ENCODE results near the gene SEMA6B. TPM values are rescaled to one million over a fixed set of nuclear protein-coding genes. Genes with fewer than 3 reads are reported as not detected.
A peak's percentile ranks its signal among the peaks of the same experiment; 100 is the strongest.

The SEMA6B gene
- total and polyA plus RNA-seq, 2 experiments from 2014 or later = 0.50 to 3.2 TPM

- no peak overlapping the region for H3K4me3 ChIP-seq
Measured at GRCh38 chr19:4541114-4541805, 18.2 kb downstream of the SEMA6B start.

GRCh38 chr19:4539693-4540581 lies 19.5 kb downstream of the SEMA6B start, which contains the start of gene LRG1:
Gene LRG1 (minus strand): TSS chr19:4540036. CDS start chr19:4540013, 23 bp downstream.
- Histone ChIP-seq H3K9me3 (ENCODE audit: low read depth) (no peaks in the 10 kb centered on the region), H3K9me2 (replicated peaks; ENCODE audit: insufficient read depth) (no peaks in the 10 kb centered on the region), H3K4me1 (ENCODE audit: insufficient read depth) (no peaks in the 10 kb centered on the region), H3K36me3 (replicated peaks; ENCODE audit: insufficient read depth, low read depth) (no peaks in the 10 kb centered on the region), H3K4me2 (peak within 1 kb of the TSS; percentile 42), H4K20me1 (ENCODE audit: insufficient read depth, poor library complexity, severe bottlenecking) (no peaks in the 10 kb centered on the region), H2AFZ (peak within 1 kb of the TSS; percentile 46), H3K27me3 (no peaks in the 10 kb centered on the region), H3K4me3 (no peak within 1 kb of the TSS), H3K27ac (peak within 1 kb of the TSS; percentile 30), H3K79me2 (no peaks in the 10 kb centered on the region)
- 73% methylated on average over 14 of the region's 14 CpGs for WGBS (ENCODE audit: low lambda C conversion rate, missing lambda C conversion rate)
- TF ChIP-seq EZH2 (IDR thresholded peaks at IDR 0.05; ENCODE audit: borderline replicate concordance) = no peak
- TF ChIP-seq EZH2phosphoT487 (IDR thresholded peaks at IDR 0.05; ENCODE audit: low read depth, severe bottlenecking, unreplicated experiment) = no peak
- TF ChIP-seq CTCF (IDR thresholded peaks at IDR 0.05; ENCODE audit: poor library complexity) = no peak
- peak; percentile 73 for DNase-seq (ENCODE audit: low spot score)

More at GRCh38 chr19:4541114-4541805, 18.2 kb downstream of the SEMA6B start:
- no peaks in the 10 kb centered on the region for H3K79me2 ChIP-seq
- no peaks in the 10 kb centered on the region for H3K9me2 ChIP-seq (replicated peaks; ENCODE audit: insufficient read depth)
- H2AFZ ChIP-seq = no peak overlapping the region
- H3K27ac ChIP-seq = no peak overlapping the region
- no peaks in the 10 kb centered on the region for H3K9me3 ChIP-seq (ENCODE audit: low read depth)
- H3K36me3 ChIP-seq (replicated peaks; ENCODE audit: insufficient read depth, low read depth) = no peaks in the 10 kb centered on the region
- no peak for DNase-seq (ENCODE audit: low spot score)
- H3K27me3 ChIP-seq = no peaks in the 10 kb centered on the region
- no peak for TF ChIP-seq CTCF (IDR thresholded peaks at IDR 0.05; ENCODE audit: poor library complexity)
- no peak for TF ChIP-seq EZH2 (IDR thresholded peaks at IDR 0.05; ENCODE audit: borderline replicate concordance)
- TF ChIP-seq EZH2phosphoT487 (IDR thresholded peaks at IDR 0.05; ENCODE audit: low read depth, severe bottlenecking, unreplicated experiment) = no peak
- H3K4me1 ChIP-seq (ENCODE audit: insufficient read depth) = no peaks in the 10 kb centered on the region
- no peaks in the 10 kb centered on the region for H4K20me1 ChIP-seq (ENCODE audit: insufficient read depth, poor library complexity, severe bottlenecking)
- no peak overlapping the region for H3K4me2 ChIP-seq
- 85% methylated on average over 12 of the region's 12 CpGs for WGBS (ENCODE audit: low lambda C conversion rate, missing lambda C conversion rate)

GRCh38 chr19:4539169-4539692 lies 20.3 kb downstream of the SEMA6B start:
- WGBS (ENCODE audit: low lambda C conversion rate, missing lambda C conversion rate) = 85% methylated on average over 3 of the region's 3 CpGs
- Histone ChIP-seq H3K27ac (no peak overlapping the region), H3K79me2 (no peaks in the 10 kb centered on the region)

More at GRCh38 chr19:4539169-4539692, 20.3 kb downstream of the SEMA6B start:
- peak overlapping the region; percentile 42 for H3K4me2 ChIP-seq
- no peaks in the 10 kb centered on the region for H3K36me3 ChIP-seq (replicated peaks; ENCODE audit: insufficient read depth, low read depth)
- H4K20me1 ChIP-seq (ENCODE audit: insufficient read depth, poor library complexity, severe bottlenecking) = no peaks in the 10 kb centered on the region
- no peak for TF ChIP-seq EZH2 (IDR thresholded peaks at IDR 0.05; ENCODE audit: borderline replicate concordance)
- no peak for TF ChIP-seq CTCF (IDR thresholded peaks at IDR 0.05; ENCODE audit: poor library complexity)
- TF ChIP-seq EZH2phosphoT487 (IDR thresholded peaks at IDR 0.05; ENCODE audit: low read depth, severe bottlenecking, unreplicated experiment) = no peak
- no peaks in the 10 kb centered on the region for H3K9me3 ChIP-seq (ENCODE audit: low read depth)
- H3K9me2 ChIP-seq (replicated peaks; ENCODE audit: insufficient read depth) = no peaks in the 10 kb centered on the region
- H3K4me3 ChIP-seq = no peak overlapping the region
- H2AFZ ChIP-seq = no peak overlapping the region
- no peaks in the 10 kb centered on the region for H3K27me3 ChIP-seq
- H3K4me1 ChIP-seq (ENCODE audit: insufficient read depth) = no peaks in the 10 kb centered on the region
- peak; percentile 3 for DNase-seq (ENCODE audit: low spot score)

Data from hepatocyte (in vitro differentiated cells).